T-cell (primary cell): Measurements from ENCODE around the gene HNRNPUL2. TPM values are rescaled to one million over a fixed set of nuclear protein-coding genes. Genes with fewer than 3 reads are reported as not detected.

Experiments used
- ATAC-seq, 4 experiments: fragments of 200-7000 bp in 3 of 4; fragments of 150-1000 bp in 1 of 4; cut with Tn5 transposase; replicated peaks in 1 of 4; 1 replicate in 3 of 4; 2 replicates in 1 of 4; pipeline ENCODE4 v1.10.0; 2021; ENCODE audit warnings: moderate library complexity in 3 of 4, mild to moderate bottlenecking in 2 of 4, moderate number of reproducible peaks in 1 of 4
- CTCF ChIA-PET, 2 donors: fragments of 300-600 bp; sonication (Branson Sonifier 250); formaldehyde crosslinking; loops; one replicate each; lab custom pipeline; 2022; ENCODE audit warnings: antibody characterized with exemption in 2 of 2; lab: Charles Lee
- POLR2A ChIA-PET, 2 donors: fragments of 300-600 bp; sonication (Branson Sonifier 250); formaldehyde crosslinking; loops; one replicate each; lab custom pipeline; 2022; ENCODE audit warnings: antibody characterized with exemption in 2 of 2; lab: Charles Lee
- DNase-seq, 35 experiments: peaks; one replicate each; pipeline versions ENCODE4 v3.0.0 to v3.0.0-alpha.2; 2013 to 2023
- H3K27ac ChIP-seq: one replicate; pipeline ENCODE4 v1.5.1; 2013; ENCODE audit warnings: low read length
- H3K27me3 ChIP-seq, 2 experiments: replicated peaks in 1 of 2; 1 replicate in 1 of 2; 2 replicates in 1 of 2; pipeline versions ENCODE4 v1.6.1 to v1.7.0; 2013; ENCODE audit warnings: low read length in 1 of 2, mixed read lengths in 1 of 2; ENCODE audit not compliant: control insufficient read depth in 2 of 2, insufficient read depth in 2 of 2; ENCODE audit errors: extremely low read depth in 1 of 2
- H3K36me3 ChIP-seq, 2 donors: 1 replicate in 1 of 2; 2 replicates in 1 of 2; pipeline versions ENCODE4 v1.6.1 to v1.7.0; 2013; ENCODE audit warnings: low read length in 1 of 2; ENCODE audit not compliant: control insufficient read depth in 2 of 2, insufficient read depth in 1 of 2; ENCODE audit errors: extremely low read depth in 1 of 2
- H3K4me1 ChIP-seq, 2 experiments: 1 replicate in 1 of 2; 2 replicates in 1 of 2; pipeline versions ENCODE4 v1.6.1 to v1.7.0; 2013; ENCODE audit warnings: low read length in 2 of 2, mixed read lengths in 1 of 2; ENCODE audit not compliant: insufficient read depth in 2 of 2, control insufficient read depth in 1 of 2; ENCODE audit errors: extremely low read depth in 1 of 2
- H3K4me3 ChIP-seq, 2 donors: 1 replicate in 1 of 2; 2 replicates in 1 of 2; pipeline versions ENCODE4 v1.5.1 to v1.7.0; 2013; ENCODE audit warnings: mild to moderate bottlenecking in 2 of 2, low read length in 1 of 2, moderate library complexity in 1 of 2; ENCODE audit not compliant: control insufficient read depth in 1 of 2; ENCODE audit errors: extremely low read depth in 1 of 2
- H3K9me3 ChIP-seq: 2 replicates; pipeline ENCODE4 v1.7.0; 2013
- H3K27ac Mint-ChIP-seq, 2 donors: one replicate each; pipeline ENCODE4 v1.8.0; 2020 to 2021; ENCODE audit warnings: mild to moderate bottlenecking in 2 of 2, mixed read lengths in 2 of 2
- H3K27me3 Mint-ChIP-seq, 2 donors: one replicate each; pipeline ENCODE4 v1.8.0; 2021 to 2022; ENCODE audit warnings: mixed read lengths in 2 of 2
- H3K36me3 Mint-ChIP-seq: one replicate; pipeline ENCODE4 v1.8.0; 2021; ENCODE audit warnings: mixed read lengths
- H3K4me1 Mint-ChIP-seq, 3 donors: one replicate each; pipeline ENCODE4 v1.8.0; 2020 to 2022; ENCODE audit warnings: mixed read lengths in 3 of 3, mild to moderate bottlenecking in 1 of 3
- H3K4me3 Mint-ChIP-seq, 3 donors: one replicate each; pipeline ENCODE4 v1.8.0; 2020 to 2022; ENCODE audit warnings: mild to moderate bottlenecking in 3 of 3, mixed read lengths in 3 of 3, moderate library complexity in 3 of 3
- H3K9me3 Mint-ChIP-seq, 3 donors: one replicate each; pipeline ENCODE4 v1.8.0; 2020 to 2022; ENCODE audit warnings: mixed read lengths in 3 of 3
- WGBS: methylation state at CpG from one replicate; pipeline ENCODE4 v1.1.5; 2013; ENCODE audit warnings: missing lambda C conversion rate; ENCODE audit not compliant: insufficient coverage; 5-methylcytosine and 5-hydroxymethylcytosine counted together
- total RNA-seq, 35 experiments: library from RNA in 6 of 35; stranded (reverse) in 6 of 35; fragments of 120-200 nt in 1 of 35; gene quantifications; one replicate each; pipeline versions ENCODE4 v1.2.1 to v1.2.4 and lab custom pipeline; 2013 to 2026

The HNRNPUL2 gene
- total RNA-seq, 5 donors from 2014 or later (not counting 1 experiment from before 2014, with no cell fraction given): 45.8 to 67.8 (median 62.7) TPM

DNA sequence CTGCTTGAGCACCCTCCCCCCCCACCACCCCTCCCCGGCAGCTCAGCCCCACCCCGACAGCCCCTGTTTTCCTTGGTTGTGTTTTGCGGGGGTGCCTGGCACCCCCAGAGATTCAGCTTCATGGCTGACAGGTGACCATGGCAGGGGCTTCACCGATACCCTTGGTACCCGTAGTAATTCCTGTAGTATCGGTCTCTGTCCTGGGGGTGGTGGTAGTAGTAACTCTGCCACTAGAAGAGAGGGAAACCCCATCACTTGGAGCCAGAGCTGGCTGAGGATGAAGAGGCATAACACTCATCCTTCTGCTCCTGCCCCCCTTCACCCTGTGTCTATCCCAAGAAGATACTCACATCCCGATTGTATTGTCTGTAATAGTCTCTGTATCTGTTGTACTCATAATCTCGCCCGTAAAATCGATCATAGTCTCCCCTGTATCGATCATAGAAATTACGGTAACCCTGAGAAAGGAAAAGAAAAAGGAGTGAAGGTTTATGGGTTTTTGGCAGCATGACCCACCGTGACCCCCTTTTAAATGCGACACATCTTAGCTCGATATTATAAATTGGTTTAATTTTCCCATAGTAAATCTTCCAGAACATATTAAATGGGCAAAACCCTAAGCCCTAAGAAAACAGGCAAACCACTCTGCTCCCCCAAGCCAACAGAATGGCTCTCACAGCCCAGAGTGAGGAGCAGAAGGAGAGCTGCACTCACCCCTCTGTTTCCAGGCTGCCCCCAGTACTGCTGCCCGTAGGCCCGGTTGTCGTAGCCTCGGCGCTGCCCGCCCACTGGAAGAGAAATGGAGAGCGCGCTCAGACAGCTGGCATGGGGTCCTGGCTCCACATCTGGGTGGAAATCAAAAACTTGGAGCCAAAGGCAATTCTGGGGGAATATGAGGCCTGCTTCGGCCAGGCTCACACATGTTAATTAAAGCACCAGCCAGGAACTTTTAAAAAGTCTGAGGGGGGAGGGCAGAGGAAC, 11.8 kb downstream of the HNRNPUL2 start:
- peaks cover 12 to 92% of the 10 kb centered on the region in 2 donors for H3K36me3 ChIP-seq
- DNase-seq (no peak), ATAC-seq (no peak)
- Mint-ChIP-seq H3K4me1 (peaks cover 37 to 57% (median 49%) of the 10 kb centered on the region in 3 donors), H3K27ac (peak overlapping the region; percentile 5 to 34), H3K4me3 (no peak overlapping the region), H3K9me3 (no peaks in the 10 kb centered on the region), H3K36me3 (peaks cover 57% of the 10 kb centered on the region), H3K27me3 (no peaks in the 10 kb centered on the region)
- 97% methylated on average over 15 of the region's 24 CpGs for WGBS
- no peak overlapping the region for H3K4me3 ChIP-seq
- CTCF ChIA-PET: interaction anchor here (0.6 to 0.7 kb wide), 2 partner anchors 19 to 1590 kb away, joined by 4 read pairs; partner anchors contain the start of gene ESRRA (in 1 of the 2)
- peaks cover 0 to 3% of the 10 kb centered on the region in 2 experiments for H3K4me1 ChIP-seq
- H3K9me3 ChIP-seq: no peaks in the 10 kb centered on the region
- H3K27ac ChIP-seq: no peak overlapping the region
- H3K27me3 ChIP-seq: no peaks in the 10 kb centered on the region
- POLR2A ChIA-PET: interaction anchor here (0.9 to 1.0 kb wide), 2 partner anchors 22 to 126 kb away, joined by 3 to 5 read pairs; no protein-coding TSS in a partner anchor

DNA sequence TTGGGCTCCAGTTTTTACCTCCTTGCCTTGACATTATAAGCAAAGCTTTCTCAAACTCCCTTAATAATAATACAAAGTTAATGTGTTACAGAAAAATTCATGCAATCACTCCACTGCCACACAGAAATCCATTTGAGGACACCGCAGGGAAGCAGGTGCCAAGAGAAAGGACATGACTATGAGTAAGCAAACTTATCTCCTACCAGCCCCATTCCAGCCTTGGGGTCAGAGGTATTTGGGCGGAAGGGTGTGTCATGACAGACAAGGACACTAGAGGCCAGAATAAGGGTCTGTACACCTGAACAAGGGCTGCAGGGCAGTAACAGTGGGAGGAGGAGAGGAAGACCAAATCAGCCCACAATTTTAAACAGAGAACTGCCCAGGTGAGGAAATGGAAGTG, 13.9 kb downstream of the HNRNPUL2 start:
- H3K4me3 ChIP-seq: no peak overlapping the region
- peaks cover 8 to 19% of the 10 kb centered on the region in 2 experiments for H3K4me1 ChIP-seq
- Mint-ChIP-seq H3K27me3 (no peaks in the 10 kb centered on the region), H3K4me3 (no peak overlapping the region), H3K4me1 (peaks cover 57 to 68% (median 58%) of the 10 kb centered on the region in 3 donors), H3K27ac (peak overlapping the region; percentile 84 to 89), H3K36me3 (peaks cover 50% of the 10 kb centered on the region), H3K9me3 (no peaks in the 10 kb centered on the region)
- ChIA-PET CTCF (interaction anchor here in 1 of 2 donors (0.6 kb wide), 2 partner anchors 105 to 113 kb away, joined by 3 to 4 read pairs; no protein-coding TSS in a partner anchor), POLR2A (interaction anchor here in 1 of 2 donors (0.6 kb wide), 1 partner anchor 160 kb away, joined by 10 read pairs; no protein-coding TSS in a partner anchor)
- WGBS: no CpG with 5 or more reads among the region's 2 CpGs
- H3K36me3 ChIP-seq: peaks cover 12 to 73% of the 10 kb centered on the region in 2 donors
- no peaks in the 10 kb centered on the region for H3K9me3 ChIP-seq
- peak overlapping the region; percentile 18 for H3K27ac ChIP-seq
- H3K27me3 ChIP-seq: no peaks in the 10 kb centered on the region
- ATAC-seq (no peak), DNase-seq (no peak)

DNA sequence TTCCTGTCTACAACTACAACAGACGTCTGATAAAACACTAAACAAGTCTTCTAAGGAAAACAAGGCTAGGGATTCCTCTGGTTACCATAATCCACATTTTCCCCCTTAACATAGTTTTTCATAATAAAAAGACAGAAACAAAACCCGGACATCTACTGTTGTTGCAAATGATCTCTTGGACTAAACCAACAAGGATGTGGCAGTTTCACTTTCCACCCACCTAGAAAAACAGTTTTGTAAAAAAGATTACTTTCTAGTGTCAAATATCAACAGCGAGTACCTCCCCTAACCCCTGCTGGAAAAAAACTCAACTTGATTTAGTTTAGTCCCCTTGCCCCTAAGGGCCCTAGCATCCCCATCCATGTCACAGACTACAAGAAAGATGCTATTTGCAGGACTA, 14.4 kb downstream of the HNRNPUL2 start:
- Histone ChIP-seq H3K4me3 (no peak overlapping the region), H3K27ac (peak overlapping the region; percentile 18), H3K4me1 (peaks cover 11 to 24% of the 10 kb centered on the region in 2 experiments), H3K27me3 (no peaks in the 10 kb centered on the region), H3K9me3 (no peaks in the 10 kb centered on the region), H3K36me3 (peaks cover 12 to 68% of the 10 kb centered on the region in 2 donors)
- no peak for DNase-seq
- H3K4me3 Mint-ChIP-seq: peak overlapping the region in 1 of 3 donors; percentile 31
- no peaks in the 10 kb centered on the region for H3K9me3 Mint-ChIP-seq
- no peaks in the 10 kb centered on the region for H3K27me3 Mint-ChIP-seq
- H3K36me3 Mint-ChIP-seq: peaks cover 45% of the 10 kb centered on the region
- H3K27ac Mint-ChIP-seq: peak overlapping the region; percentile 84 to 89
- ChIA-PET POLR2A (no interaction called here), CTCF (interaction anchor here in 1 of 2 donors (1.0 kb wide), 1 partner anchor 12 kb away, joined by 4 read pairs; no protein-coding TSS in a partner anchor)
- peaks cover 58 to 69% (median 60%) of the 10 kb centered on the region in 3 donors for H3K4me1 Mint-ChIP-seq
- no peak for ATAC-seq
- WGBS: 60% methylated on average over 1 of the region's 3 CpGs

DNA sequence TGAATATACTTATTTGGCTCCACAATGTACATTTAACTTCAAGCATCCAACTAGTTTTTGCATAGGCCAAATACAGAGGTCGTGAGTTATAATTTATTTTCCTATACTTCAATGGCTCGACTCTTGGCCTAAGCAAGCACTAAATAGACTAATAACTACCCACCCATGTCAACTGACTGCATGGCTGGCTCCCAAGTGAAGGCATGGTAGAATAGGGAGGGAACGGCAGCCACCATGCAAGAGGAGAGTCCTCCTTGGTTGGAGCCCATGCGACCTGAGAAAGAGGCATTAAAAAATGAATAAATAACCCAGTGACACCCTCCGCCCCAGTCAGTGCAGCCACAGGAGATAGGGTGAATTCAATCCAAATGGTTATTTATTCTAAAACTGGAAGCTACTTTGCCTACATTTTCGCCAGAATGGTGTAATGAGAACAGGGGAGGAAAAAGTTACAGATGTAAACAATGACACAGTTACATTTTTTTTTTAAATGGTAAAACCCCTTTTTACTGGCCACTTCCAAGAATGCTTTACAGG, 14.9 kb downstream of the HNRNPUL2 start:
- Mint-ChIP-seq H3K36me3 (peaks cover 44% of the 10 kb centered on the region), H3K27me3 (no peaks in the 10 kb centered on the region), H3K4me1 (peaks cover 54 to 72% (median 62%) of the 10 kb centered on the region in 3 donors), H3K27ac (peak overlapping the region; percentile 84 to 89), H3K4me3 (peak overlapping the region in 1 of 3 donors; percentile 2), H3K9me3 (no peaks in the 10 kb centered on the region)
- H3K4me3 ChIP-seq: no peak overlapping the region
- H3K27me3 ChIP-seq: no peaks in the 10 kb centered on the region
- H3K4me1 ChIP-seq: peaks cover 11 to 29% of the 10 kb centered on the region in 2 experiments
- WGBS: 100% methylated on average over 1 of the region's 6 CpGs
- H3K36me3 ChIP-seq: peaks cover 8 to 63% of the 10 kb centered on the region in 2 donors
- H3K9me3 ChIP-seq: no peaks in the 10 kb centered on the region
- no peak for ATAC-seq
- CTCF ChIA-PET: interaction anchor here in 1 of 2 donors (1.0 kb wide), 1 partner anchor 12 kb away, joined by 4 read pairs; no protein-coding TSS in a partner anchor
- POLR2A ChIA-PET: interaction anchor here in 1 of 2 donors (0.9 kb wide), 1 partner anchor 15 kb away, joined by 4 read pairs; the partner anchor contains the start of gene HNRNPUL2
- no peak for DNase-seq
- no peak overlapping the region for H3K27ac ChIP-seq

DNA sequence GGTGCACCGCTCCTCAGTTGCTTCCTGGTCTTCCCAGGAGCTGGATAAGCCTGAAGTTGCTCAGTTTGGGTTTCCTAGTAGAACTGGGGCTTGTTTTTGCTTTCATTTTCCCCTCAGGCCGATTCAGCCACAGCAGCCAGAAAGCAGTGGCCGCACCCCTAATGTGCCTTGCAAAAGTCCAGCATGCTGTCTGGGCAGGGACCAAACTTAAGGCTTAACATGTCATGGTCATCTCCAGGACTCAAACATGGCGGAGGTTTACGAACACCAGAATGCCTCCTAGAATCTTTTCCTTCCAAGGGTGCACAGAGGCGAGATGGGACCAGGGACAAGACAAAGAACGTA, 17.3 kb downstream of the HNRNPUL2 start:
- peak overlapping the region; percentile 95 to 97 for H3K27ac Mint-ChIP-seq
- ChIA-PET CTCF (interaction anchor here in 1 of 2 donors (1.2 kb wide), 1 partner anchor 17 kb away, joined by 5 read pairs; the partner anchor contains the start of gene HNRNPUL2), POLR2A (interaction anchor here (0.5 to 2.2 kb wide), 7 partner anchors 33 to 136 kb away, joined by 3 to 10 read pairs (median 6); partner anchors contain the start of genes C11orf98 (in 1 of the 2), CSKMT (in 1 of the 2), EEF1G (in 1 of the 2) and UQCC3 (in 1 of the 2))
- Histone ChIP-seq H3K4me3 (peak overlapping the region; percentile 70 to 71), H3K36me3 (peaks cover 0 to 39% of the 10 kb centered on the region in 2 donors), H3K4me1 (peaks cover 19 to 50% of the 10 kb centered on the region in 2 experiments), H3K27ac (peak overlapping the region; percentile 94), H3K27me3 (no peaks in the 10 kb centered on the region), H3K9me3 (no peaks in the 10 kb centered on the region)
- H3K4me1 Mint-ChIP-seq: peaks cover 64 to 77% (median 70%) of the 10 kb centered on the region in 3 donors
- 65% methylated on average over 4 of the region's 7 CpGs for WGBS
- H3K9me3 Mint-ChIP-seq: no peaks in the 10 kb centered on the region
- no peak for ATAC-seq
- H3K4me3 Mint-ChIP-seq: peak overlapping the region; percentile 88 to 97 (median 90)
- peaks cover 23% of the 10 kb centered on the region for H3K36me3 Mint-ChIP-seq
- H3K27me3 Mint-ChIP-seq: no peaks in the 10 kb centered on the region
- DNase-seq: peak in 3 of 35 experiments; percentile 2 to 16 (median 13)
